Measurements from ENCODE around the gene ITGA8.
"Not testable (repeated sequence)": the region's sequence is repeated elsewhere in the genome, so short reads cannot be mapped to it uniquely, and the experiment has no call there.

The ITGA8 gene

DNA sequence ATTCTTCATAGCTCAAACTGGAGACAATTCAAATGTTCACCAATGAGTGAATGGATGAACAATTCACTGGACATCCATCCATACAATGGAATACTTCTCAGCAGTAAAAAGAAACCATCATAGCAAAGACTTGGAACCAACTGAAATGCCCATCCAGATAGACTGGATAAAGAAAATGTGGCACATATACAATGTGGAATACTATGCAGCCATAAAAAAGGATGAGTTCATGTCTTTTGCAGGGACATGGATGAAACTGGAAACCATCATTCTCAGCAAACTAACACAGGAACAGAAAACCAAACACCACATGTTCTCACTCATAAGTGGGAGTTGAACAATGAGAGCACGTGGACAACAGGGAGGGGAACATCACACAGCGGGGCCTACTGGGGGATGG, 136.8 kb downstream of the ITGA8 start:
- H3K27ac Mint-ChIP-seq; H3K36me3 Mint-ChIP-seq; H3K4me3 Mint-ChIP-seq; H3K9me3 Mint-ChIP-seq; ATAC-seq; DNase-seq (ENCODE audit: low spot score in 2 of 2); H3K4me1 Mint-ChIP-seq: not testable (repeated sequence)

DNA sequence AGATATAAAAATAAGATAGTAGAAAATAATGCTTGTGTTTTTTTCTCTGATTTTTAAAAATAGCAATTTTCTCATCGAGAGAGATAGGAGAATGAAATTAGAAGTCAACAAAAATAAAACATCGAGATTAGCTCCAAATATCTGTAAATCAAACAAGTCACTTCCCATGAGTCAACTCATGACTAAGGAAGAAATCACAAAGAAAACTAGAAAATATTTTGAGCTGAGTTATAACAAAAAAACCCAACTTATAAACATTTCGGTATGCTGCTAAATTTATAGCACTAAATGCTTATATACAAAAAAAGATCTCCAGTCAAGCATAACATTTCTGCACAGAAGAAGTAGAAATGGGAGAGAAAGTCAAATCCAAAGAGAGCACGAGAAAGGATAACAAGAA, 140.1 kb downstream of the ITGA8 start:
- DNase-seq (ENCODE audit: low spot score in 2 of 2), result no peak
- H3K36me3 Mint-ChIP-seq, result no peaks in the 10 kb centered on the region
- H3K9me3 Mint-ChIP-seq, result no peaks in the 10 kb centered on the region
- H3K27ac Mint-ChIP-seq, result no peak overlapping the region
- H3K4me3 Mint-ChIP-seq, result no peak overlapping the region
- no peaks in the 10 kb centered on the region for H3K4me1 Mint-ChIP-seq
- ATAC-seq, result no peak

DNA sequence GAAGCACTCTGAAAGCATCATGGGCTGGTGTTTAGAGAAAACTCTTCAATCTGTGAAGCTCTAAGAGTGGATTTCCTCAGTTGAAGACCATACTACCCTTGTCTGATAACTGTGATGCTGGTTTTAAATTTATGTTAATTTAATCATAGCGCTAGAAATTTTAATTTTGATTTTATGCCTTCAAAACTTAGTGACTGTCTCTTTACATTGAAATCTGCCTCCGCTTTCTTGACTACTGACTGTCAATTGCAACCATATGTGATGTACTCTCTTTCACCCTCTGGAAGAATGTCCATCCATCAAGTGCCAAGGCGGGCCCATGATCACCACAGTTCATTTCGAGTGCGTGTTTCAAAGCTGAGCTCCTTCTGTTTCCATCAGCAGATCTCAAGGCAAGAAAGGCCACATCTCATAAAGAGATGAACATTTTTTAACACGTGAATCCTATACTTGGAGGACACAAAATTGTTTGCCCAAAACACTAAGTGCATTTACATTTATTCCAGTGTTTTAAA, 147.1 kb downstream of the ITGA8 start:
- no peak overlapping the region for H3K4me3 Mint-ChIP-seq
- no peak for DNase-seq (ENCODE audit: low spot score in 2 of 2)

DNA sequence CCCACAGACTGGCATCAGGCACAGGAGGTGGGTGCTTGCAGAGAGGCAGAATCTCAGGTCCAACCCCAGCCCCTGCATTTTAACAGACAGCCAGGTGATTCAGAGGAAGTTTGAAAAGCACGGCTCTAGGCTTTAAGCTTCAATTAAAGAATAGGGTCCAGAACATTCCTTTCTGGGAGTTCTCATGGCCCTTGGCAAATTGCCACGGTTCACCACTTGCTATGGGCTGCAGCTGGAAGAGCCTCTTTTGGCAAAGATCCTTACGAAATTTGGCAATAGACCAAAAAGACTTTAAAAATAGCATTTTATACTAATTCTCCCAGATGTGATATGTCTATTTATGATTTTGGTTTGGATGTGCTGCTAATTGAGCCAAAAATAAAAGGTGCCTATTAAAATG, 148.1 kb downstream of the ITGA8 start:
- ATAC-seq, result no peak
- DNase-seq (ENCODE audit: low spot score in 2 of 2), result no peak
- H3K4me1 Mint-ChIP-seq, result no peaks in the 10 kb centered on the region

More for the DNA sequence above, 147.1 kb downstream of the ITGA8 start:
- Mint-ChIP-seq H3K27ac (no peak overlapping the region), H3K36me3 (no peaks in the 10 kb centered on the region), H3K4me1 (no peaks in the 10 kb centered on the region), H3K9me3 (no peaks in the 10 kb centered on the region)
- ATAC-seq, result no peak

DNA sequence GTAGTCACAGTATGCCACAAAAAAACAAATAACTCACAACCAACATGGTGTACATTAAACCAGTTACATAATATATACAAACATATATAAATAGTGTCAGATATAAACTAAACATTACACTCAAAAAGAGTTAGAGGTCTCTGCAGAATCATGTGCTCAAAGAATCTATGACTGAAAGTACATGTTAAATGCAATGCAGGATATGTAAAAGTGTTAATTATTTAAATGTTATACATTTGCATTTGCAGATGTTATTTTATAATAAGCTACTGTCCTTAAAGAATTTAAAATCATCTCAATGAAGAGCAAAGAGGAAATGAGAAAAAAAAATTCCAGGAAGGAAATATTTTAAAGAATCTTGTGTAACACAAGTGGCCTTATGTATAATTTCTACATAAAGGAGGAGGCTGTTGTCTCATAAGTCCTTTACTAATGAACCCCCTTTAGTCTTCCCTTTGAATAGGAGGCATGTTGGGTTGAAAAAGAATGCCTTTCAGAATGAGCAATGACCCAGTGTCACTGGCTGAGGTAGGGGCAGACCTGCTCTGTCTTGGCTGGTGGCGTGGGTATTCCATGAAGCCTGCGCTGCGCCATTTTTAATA, 148.9 kb downstream of the ITGA8 start:
- Mint-ChIP-seq H3K4me3 (no peak overlapping the region), H3K36me3 (no peaks in the 10 kb centered on the region), H3K9me3 (no peaks in the 10 kb centered on the region), H3K4me1 (no peaks in the 10 kb centered on the region), H3K27ac (no peak overlapping the region)
- ATAC-seq, result no peak
- no peak for DNase-seq (ENCODE audit: low spot score in 2 of 2)

More for the DNA sequence above, 148.1 kb downstream of the ITGA8 start:
- Mint-ChIP-seq H3K27ac (no peak overlapping the region), H3K36me3 (no peaks in the 10 kb centered on the region), H3K4me3 (no peak overlapping the region), H3K9me3 (no peaks in the 10 kb centered on the region)

DNA sequence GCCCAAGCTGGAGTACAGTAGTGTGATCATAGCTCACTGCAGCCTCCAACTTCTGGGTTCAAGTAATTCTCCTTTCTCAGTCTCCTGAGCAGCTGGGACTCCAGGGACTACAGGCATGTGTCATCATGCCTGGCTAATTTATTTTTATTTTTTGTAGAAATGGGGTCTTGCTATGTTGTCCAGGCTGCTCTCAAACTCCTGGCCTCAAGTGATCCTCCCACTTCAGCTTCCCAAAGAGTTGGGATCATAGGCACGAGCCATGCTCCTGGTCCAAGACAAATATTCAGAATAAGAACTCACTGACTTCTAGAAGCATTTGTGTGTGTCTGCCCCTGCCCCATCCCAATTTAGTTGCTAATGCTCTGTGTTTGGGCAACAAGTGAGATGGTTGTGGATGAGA, 151.8 kb downstream of the ITGA8 start:
- H3K4me1 Mint-ChIP-seq, result no peaks in the 10 kb centered on the region
- no peaks in the 10 kb centered on the region for H3K36me3 Mint-ChIP-seq
- H3K9me3 Mint-ChIP-seq, result no peaks in the 10 kb centered on the region
- DNase-seq (ENCODE audit: low spot score in 2 of 2), result no peak
- H3K4me3 Mint-ChIP-seq, result no peak overlapping the region
- ATAC-seq, result no peak
- H3K27ac Mint-ChIP-seq, result no peak overlapping the region

DNA sequence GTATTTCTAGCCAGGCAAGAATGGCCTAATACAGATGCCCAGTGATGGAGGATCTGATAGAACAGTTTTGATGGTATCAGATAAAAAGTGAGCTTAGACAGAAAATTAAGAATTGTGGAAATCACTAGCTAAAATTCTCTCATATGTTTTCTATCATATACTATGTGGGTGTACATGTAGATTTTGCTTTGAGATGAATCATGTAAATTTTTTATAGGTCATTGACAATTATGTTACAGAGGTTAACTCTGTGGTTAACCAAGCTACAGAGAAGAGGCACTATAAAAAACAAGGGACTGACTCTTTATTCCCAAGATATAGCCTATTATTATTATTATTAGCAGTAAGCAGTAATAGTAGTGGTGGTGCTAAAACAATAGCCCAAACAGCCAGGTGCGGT, 156.5 kb downstream of the ITGA8 start:
- H3K27ac Mint-ChIP-seq, result no peak overlapping the region
- DNase-seq (ENCODE audit: low spot score in 2 of 2) (no peak), ATAC-seq (no peak)
- no peaks in the 10 kb centered on the region for H3K4me1 Mint-ChIP-seq
- no peak overlapping the region for H3K4me3 Mint-ChIP-seq
- H3K9me3 Mint-ChIP-seq, result no peaks in the 10 kb centered on the region
- H3K36me3 Mint-ChIP-seq, result no peaks in the 10 kb centered on the region

DNA sequence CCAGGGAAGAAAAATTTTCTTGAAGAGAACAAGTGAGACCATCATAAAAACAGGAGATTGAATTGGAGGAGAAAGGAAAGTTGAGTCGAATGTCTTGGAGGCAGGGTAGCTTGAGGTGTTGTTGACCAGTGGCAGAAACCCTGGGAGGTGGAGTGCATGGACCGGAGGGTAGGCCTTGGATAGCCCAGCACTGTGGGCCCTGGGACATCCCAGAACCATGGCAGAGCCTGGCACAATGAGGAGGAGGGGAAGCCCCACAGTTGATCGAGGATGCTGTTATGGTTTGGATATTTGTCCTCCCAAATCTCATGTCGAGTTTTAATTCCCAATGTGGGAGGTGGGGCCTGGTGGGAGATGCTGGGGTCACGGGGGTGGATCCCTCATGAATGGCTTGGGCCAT, 157.1 kb downstream of the ITGA8 start:
- no peaks in the 10 kb centered on the region for H3K9me3 Mint-ChIP-seq
- H3K36me3 Mint-ChIP-seq, result no peaks in the 10 kb centered on the region
- ATAC-seq (no peak), DNase-seq (ENCODE audit: low spot score in 2 of 2) (no peak)
- no peak overlapping the region for H3K27ac Mint-ChIP-seq
- no peaks in the 10 kb centered on the region for H3K4me1 Mint-ChIP-seq
- H3K4me3 Mint-ChIP-seq, result no peak overlapping the region

DNA sequence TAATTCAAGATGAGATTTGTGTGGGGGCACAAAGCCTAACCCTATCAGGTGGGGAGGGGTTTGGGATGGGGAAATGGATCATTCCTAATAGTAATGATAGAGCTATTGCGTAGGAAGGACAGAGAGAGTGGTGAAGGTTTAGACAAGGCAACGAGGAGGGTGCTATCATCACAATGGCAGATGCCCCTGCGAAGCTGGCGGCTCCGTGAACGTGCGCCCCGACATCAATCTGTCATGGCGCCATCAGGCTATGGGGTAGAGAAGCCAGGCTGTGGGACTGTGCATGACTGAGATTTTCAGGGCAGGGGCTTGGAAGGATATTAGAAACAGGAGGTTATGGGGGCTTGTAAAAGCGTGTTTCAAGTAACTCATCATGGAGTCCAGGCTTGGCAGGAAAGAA, 157.6 kb downstream of the ITGA8 start:
- H3K27ac Mint-ChIP-seq, result no peak overlapping the region
- DNase-seq (ENCODE audit: low spot score in 2 of 2), result no peak
- no peaks in the 10 kb centered on the region for H3K36me3 Mint-ChIP-seq
- H3K9me3 Mint-ChIP-seq, result no peaks in the 10 kb centered on the region
- no peak overlapping the region for H3K4me3 Mint-ChIP-seq
- no peaks in the 10 kb centered on the region for H3K4me1 Mint-ChIP-seq
- no peak for ATAC-seq

DNA sequence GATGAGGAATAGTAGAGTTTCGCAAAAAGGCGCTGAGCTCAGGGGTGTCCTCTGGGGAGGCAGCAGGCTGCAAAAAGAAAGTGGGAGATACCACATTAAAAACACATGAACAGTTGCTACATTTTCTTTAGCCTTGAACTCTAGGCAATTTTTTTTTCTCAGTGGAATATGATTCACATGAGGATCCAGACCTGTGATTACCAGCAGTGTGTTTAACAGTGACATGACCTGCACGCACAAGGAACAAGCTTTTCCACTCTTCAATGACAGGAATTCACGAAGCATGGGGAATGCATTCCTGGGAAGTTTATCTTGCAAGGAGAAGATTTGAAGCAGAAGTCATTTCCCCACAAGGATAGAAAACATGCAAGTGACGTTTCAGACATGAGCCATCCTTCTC, 161.6 kb downstream of the ITGA8 start:
- Mint-ChIP-seq H3K4me3 (no peak overlapping the region), H3K27ac (no peak overlapping the region)

DNA sequence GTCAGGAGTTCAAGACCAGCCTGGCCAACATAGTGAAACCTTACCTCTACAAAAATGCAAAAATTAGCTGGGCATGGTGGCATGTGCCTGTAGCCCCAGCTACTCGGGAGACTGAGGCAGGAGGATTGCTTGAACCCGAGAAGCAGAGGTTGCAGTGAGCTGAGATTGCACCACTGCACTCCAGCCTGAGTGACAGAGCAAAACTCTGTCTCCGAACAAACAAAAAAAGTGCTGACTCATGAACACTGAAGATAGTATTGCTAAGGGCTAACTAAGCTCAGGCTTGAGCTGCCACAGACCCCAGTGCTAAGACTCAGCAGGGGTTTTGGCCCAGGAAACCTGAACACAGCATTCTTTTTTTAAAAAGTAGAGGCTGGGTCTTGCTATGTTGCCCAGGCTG, 162.6 kb downstream of the ITGA8 start:
- not testable (repeated sequence) for H3K4me3 Mint-ChIP-seq; H3K27ac Mint-ChIP-seq; H3K4me1 Mint-ChIP-seq; H3K9me3 Mint-ChIP-seq; DNase-seq (ENCODE audit: low spot score in 2 of 2); H3K36me3 Mint-ChIP-seq; ATAC-seq

More for the DNA sequence above, 161.6 kb downstream of the ITGA8 start:
- Mint-ChIP-seq H3K36me3 (no peaks in the 10 kb centered on the region), H3K9me3 (no peaks in the 10 kb centered on the region), H3K4me1 (no peaks in the 10 kb centered on the region)
- DNase-seq (ENCODE audit: low spot score in 2 of 2) (no peak), ATAC-seq (no peak)

DNA sequence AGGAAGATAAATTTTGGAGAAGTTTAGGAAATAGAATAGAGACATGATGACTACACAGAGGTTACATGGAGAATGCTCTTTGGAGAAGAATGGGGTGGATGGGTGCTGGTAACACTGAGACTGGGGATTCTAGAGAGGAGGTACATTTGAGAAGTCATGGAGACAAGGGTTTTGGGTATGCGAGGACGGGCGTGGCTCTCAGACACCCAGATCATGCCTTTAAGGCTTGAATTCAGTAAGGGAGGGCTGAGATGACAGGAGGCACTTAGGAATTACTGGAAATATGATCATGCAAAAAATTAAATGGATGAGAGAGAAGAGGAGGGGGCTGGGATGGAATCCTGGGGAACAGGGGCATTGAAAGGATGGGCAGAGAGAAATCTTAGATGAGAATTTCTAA, 168.8 kb downstream of the ITGA8 start:
- no peaks in the 10 kb centered on the region for H3K4me1 Mint-ChIP-seq
- peaks cover 10% of the 10 kb centered on the region for H3K9me3 Mint-ChIP-seq
- H3K36me3 Mint-ChIP-seq, result no peaks in the 10 kb centered on the region
- ATAC-seq (no peak), DNase-seq (ENCODE audit: low spot score in 2 of 2) (no peak)
- no peak overlapping the region for H3K27ac Mint-ChIP-seq
- no peak overlapping the region for H3K4me3 Mint-ChIP-seq

DNA sequence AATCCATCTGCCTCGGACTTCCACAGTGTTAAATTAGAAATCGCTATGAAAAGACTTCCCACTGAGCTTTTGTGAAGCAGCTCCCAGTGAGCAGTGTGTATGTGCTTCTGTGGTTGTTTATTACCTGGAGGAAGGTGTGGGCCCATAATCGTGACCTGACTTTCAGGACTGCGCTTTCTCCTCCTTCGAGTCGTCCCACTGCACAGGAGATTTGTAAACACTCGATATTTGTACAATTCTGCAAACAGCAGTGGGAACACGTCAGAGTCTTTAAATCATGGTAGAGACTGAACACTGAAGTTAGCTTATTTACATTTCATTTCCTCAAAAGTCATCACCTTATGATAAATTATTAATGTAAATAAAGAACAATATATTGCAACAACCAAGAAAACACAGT, 171.4 kb downstream of the ITGA8 start:
- Mint-ChIP-seq H3K4me1 (no peaks in the 10 kb centered on the region), H3K4me3 (no peak overlapping the region), H3K9me3 (peaks cover 15% of the 10 kb centered on the region), H3K27ac (no peak overlapping the region), H3K36me3 (no peaks in the 10 kb centered on the region)
- ATAC-seq, result no peak
- no peak for DNase-seq (ENCODE audit: low spot score in 2 of 2)

DNA sequence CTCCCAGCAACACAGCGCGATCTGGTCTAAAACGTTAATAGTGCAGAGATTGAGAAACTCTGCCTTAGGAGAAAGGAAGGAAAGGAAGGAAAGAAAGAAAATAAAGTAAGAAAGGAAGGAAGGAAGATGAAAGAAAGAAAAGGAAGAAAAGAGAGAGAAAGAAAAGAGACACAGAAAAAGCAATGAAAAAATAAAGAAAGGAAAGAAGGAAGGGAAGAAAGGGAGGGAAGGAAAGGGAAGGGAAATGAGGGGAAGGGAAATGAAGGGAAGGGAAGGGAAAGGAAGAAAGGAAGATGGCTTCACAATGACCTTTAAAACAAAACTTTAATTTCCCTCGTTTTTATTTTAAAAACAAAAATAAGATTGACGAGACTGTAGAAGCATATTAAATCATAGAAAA, 173.1 kb downstream of the ITGA8 start:
- DNase-seq (ENCODE audit: low spot score in 2 of 2) (no peak), ATAC-seq (no peak)
- H3K36me3 Mint-ChIP-seq, result no peaks in the 10 kb centered on the region
- H3K4me3 Mint-ChIP-seq, result no peak overlapping the region
- no peaks in the 10 kb centered on the region for H3K4me1 Mint-ChIP-seq
- peaks cover 15% of the 10 kb centered on the region for H3K9me3 Mint-ChIP-seq
- no peak overlapping the region for H3K27ac Mint-ChIP-seq

DNA sequence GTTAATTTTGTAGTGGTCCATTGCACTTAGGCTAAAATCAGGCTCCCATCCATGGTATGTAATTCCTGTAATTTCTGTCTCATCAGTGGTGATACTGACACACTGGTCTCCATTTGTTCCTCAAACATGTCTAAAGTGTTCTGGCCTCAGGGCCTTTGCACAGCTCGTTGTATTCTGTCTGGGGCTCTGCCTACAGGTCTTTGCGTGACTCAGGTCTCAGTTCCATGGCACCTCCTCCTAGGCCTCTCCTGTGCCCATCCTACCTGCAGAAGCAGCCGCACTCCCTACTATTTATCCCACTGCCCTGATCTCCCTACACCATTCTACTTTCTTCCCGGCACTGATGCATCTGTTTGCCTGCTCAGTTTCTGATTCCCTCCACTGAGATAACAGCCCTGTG, 173.8 kb downstream of the ITGA8 start:
- Mint-ChIP-seq H3K4me3 (no peak overlapping the region), H3K27ac (no peak overlapping the region), H3K9me3 (peaks cover 11% of the 10 kb centered on the region), H3K36me3 (no peaks in the 10 kb centered on the region), H3K4me1 (no peaks in the 10 kb centered on the region)
- ATAC-seq (no peak), DNase-seq (ENCODE audit: low spot score in 2 of 2) (no peak)

DNA sequence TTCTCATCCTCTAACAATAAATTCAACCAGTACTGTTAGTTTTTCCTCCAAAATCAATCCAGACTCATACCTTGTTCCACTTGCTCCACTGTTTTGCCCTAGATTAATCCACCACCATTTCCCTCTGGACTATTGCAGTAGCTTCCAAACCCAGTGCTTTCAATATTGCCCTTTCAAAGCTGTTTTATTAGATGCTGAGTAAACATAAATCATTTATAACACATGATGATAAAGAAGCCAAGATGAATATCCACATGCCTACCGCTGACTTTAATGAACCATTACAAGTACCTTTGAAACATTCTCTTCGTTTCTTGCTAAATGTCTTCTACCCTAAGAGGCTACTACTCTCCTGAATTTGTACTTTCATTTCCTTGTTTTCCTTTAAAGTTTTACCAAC, 174.5 kb downstream of the ITGA8 start:
- Mint-ChIP-seq H3K27ac (no peak overlapping the region), H3K4me1 (no peaks in the 10 kb centered on the region), H3K4me3 (no peak overlapping the region), H3K9me3 (peaks cover 5% of the 10 kb centered on the region), H3K36me3 (no peaks in the 10 kb centered on the region)
- ATAC-seq, result no peak
- no peak for DNase-seq (ENCODE audit: low spot score in 2 of 2)

DNA sequence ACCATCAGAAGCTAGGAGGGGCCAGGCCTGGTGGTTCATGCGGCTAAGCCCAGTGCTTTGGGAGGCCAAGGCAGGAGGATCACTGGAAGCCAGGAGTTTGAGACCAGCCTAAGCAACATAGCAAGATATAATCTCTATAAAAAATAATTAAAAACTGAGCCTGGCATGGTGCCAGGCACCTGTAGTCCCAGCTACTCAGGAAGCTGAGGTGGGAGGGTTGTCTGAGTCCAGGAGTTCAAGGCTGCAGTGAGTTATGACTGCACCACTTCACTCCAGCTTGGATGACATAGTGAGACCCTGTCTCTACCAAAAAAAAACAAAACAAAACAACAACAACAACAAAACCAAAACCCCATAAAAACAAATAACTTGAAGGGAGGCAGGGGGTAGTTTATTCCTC, 175.7 kb downstream of the ITGA8 start:
- H3K27ac Mint-ChIP-seq, result no peak overlapping the region
- DNase-seq (ENCODE audit: low spot score in 2 of 2), result no peak
- no peak overlapping the region for H3K4me3 Mint-ChIP-seq
- ATAC-seq, result no peak
- H3K9me3 Mint-ChIP-seq, result peaks cover 9% of the 10 kb centered on the region
- H3K4me1 Mint-ChIP-seq, result no peaks in the 10 kb centered on the region
- H3K36me3 Mint-ChIP-seq, result no peaks in the 10 kb centered on the region

All from stimulated activated effector memory CD8-positive, alpha-beta T cell treated with anti-CD3 and anti-CD28 coated beads, Interleukin-12 subunit alpha, Interleukin-12 subunit beta, amount 100 ng/mL, for 72 hours (primary cell).